GM18858 (cell line): Measurements from ENCODE around the gene SLC25A10.

Experiments
- ATAC-seq: cut with Tn5 transposase; IDR thresholded peaks from one replicate; pipeline ENCODE4 v1.9.1; 2021; ENCODE audit not compliant: unreplicated experiment

SLC25A10 gene

GRCh38 chr17:81686614-81687013 is 25.5 kb upstream of the SLC25A10 start:
- no peak for ATAC-seq

DNA sequence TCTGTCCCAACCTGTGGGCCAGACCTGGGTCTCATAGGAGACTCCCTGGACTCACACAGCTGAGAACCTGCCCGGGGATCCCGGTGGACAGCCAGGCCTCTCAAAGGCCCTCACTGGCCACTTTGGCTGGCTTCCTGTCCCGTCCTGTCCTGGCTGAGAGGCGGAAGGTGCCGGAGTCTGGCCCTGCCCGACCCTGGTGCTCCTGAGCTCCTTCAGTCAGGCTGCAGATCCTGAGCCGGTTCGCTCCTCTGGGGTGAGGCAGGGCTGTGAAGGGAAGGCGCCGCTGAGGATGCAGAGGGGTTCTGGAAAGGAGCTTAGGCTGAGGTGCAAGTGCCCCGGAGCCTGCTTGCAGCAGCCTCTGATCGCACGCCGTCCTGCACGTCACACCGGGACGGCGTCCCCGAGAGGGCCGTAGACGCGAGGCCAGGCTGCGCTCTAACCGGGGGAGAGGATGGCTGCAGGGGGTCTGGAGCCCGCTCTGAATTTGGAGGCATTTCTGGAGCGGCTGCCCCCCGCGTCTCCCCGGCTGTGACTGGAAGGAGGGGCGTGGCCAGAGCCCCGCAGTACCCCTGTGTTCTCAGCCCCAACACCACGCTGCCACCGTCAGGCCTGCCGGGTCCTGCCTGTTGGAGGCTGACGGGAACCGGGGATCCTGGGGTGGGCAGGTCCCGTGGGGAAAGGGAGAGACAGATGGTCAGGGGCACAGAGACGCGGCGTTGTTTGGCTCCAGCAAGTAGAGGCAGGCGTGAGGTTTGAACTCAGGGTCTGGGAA is 24.1 kb upstream of the SLC25A10 start:
- ATAC-seq: no peak

DNA sequence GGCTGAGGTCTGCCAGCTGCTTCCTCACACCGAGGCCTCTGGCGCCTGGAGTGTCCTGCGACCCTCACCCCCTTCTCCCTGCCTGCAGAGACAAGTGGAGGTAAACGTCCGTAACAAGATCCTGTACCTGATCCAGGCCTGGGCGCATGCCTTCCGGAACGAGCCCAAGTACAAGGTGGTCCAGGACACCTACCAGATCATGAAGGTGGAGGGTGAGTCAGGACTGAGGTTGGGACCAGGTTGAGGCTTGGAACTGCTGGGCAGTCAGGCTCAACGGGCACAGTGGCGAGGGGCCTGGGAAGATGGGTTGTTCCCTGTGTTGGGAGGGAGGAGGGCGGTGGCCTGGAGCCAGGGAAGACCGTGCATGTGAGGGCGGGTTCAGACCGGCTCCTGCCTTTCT is 23.5 kb upstream of the SLC25A10 start:
- no peak for ATAC-seq

- no peak for ATAC-seq
Measured at GRCh38 chr17:81690066-81690465, 22.0 kb upstream of the SLC25A10 start.

DNA sequence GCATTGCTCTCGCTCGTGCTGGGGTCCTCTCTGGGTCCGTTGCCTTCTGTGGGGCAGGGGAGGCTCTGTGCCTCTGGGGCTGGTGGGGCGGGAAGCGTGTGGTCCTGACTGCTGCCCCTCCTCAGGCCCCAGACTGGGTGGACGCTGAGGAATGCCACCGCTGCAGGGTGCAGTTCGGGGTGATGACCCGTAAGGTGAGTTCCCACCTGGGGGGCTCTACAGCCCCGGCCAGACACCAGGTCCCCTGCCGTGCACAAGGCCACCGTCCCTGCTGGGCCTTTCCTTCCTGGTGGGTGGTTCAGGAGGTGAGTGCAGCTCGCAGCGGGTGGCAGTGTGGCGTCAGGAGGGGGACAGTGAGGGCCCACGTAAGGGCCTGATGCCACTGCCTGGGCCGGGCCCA is 21.5 kb upstream of the SLC25A10 start:
- ATAC-seq: no peak

DNA sequence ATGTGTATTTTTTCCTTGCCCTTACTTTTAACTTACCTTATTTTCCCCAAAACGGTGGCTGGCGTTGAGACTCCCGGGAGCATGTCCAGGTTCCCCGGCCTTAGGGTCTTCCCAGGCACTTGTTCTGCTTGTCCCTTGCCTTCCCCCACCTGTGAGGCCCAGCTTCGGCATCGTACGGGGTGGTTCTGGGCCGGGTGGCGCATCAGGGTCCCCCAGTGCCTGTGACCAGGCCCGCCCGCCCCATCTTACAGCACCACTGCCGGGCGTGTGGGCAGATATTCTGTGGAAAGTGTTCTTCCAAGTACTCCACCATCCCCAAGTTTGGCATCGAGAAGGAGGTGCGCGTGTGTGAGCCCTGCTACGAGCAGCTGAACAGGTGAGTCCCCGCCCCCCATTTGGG is 20.9 kb upstream of the SLC25A10 start:
- ATAC-seq: no peak

DNA sequence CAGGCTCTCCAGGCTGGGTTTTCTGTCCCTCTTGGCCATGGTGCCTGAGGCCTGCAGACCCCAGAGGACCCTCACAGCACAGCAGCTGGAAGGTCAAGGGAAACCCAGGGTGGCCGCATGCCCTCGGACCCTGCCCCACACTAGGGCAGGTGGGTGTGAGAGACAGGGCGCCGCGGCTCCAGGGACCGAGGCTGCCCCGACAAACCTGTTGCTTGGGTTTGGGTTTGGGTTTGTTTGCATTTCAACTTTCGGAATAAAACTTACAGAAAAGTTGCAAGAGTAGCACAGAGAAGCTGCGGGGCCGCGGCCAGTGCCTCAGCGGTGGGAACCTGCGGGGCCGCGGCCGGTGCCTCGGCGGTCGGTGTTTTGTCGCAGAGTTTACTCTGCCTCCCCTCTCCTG is 20.5 kb upstream of the SLC25A10 start:
- ATAC-seq: no peak

DNA sequence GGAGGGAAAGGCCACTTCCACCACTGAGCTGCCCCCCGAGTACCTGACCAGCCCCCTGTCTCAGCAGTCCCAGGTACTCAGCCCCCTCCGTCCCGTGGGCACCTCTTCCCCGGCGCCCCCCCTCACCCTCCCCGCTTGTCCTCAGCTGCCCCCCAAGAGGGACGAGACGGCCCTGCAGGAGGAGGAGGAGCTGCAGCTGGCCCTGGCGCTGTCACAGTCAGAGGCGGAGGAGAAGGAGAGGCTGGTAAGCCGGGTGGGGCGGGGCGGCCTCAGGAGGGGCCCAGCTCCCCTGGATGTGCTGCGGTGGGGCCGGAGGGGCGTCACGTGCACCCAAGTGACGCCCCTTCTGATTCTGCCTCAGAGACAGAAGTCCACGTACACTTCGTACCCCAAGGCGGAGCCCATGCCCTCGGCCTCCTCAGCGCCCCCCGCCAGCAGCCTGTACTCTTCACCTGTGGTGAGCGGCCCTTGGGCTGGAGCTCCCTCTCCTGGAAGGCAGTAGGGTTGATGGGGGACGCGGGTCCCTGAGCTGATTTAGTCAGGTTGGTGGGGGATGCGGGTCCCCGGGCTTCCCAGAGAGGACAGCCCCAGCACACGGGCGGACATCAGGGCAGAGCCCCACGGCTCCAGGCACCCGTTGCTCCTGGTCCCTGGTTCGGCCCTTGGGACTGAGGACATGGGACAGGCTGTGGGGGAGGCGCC is 18.4 kb upstream of the SLC25A10 start:
- ATAC-seq: no peak

- ATAC-seq: no peak
Measured at GRCh38 chr17:81694810-81695209, 17.3 kb upstream of the SLC25A10 start.

- no peak for ATAC-seq
Measured at GRCh38 chr17:81695211-81695610, 16.9 kb upstream of the SLC25A10 start.

- no peak for ATAC-seq
Measured at GRCh38 chr17:81695801-81696200, 16.3 kb upstream of the SLC25A10 start.

DNA sequence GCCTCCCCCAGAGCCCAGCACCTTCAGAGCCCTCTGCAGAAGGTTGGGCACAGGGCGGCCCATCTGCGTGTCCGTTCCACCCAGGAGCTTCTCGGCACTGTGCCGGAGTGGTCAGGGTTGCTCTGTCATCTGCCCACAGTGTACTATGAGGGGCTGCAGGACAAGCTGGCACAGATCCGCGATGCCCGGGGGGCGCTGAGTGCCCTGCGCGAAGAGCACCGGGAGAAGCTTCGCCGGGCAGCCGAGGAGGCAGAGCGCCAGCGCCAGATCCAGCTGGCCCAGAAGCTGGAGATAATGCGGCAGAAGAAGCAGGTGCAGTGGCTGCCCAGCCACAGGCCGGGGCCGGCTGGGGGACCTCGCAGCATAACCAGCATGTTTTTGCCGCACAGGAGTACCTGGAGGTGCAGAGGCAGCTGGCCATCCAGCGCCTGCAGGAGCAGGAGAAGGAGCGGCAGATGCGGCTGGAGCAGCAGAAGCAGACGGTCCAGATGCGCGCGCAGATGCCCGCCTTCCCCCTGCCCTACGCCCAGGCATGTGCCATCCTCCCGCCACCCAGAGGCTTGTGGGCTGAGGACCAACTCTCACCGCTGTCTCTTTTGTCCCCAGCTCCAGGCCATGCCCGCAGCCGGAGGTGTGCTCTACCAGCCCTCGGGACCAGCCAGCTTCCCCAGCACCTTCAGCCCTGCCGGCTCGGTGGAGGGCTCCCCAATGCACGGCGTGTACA is 15.7 kb upstream of the SLC25A10 start:
- ATAC-seq: no peak

DNA sequence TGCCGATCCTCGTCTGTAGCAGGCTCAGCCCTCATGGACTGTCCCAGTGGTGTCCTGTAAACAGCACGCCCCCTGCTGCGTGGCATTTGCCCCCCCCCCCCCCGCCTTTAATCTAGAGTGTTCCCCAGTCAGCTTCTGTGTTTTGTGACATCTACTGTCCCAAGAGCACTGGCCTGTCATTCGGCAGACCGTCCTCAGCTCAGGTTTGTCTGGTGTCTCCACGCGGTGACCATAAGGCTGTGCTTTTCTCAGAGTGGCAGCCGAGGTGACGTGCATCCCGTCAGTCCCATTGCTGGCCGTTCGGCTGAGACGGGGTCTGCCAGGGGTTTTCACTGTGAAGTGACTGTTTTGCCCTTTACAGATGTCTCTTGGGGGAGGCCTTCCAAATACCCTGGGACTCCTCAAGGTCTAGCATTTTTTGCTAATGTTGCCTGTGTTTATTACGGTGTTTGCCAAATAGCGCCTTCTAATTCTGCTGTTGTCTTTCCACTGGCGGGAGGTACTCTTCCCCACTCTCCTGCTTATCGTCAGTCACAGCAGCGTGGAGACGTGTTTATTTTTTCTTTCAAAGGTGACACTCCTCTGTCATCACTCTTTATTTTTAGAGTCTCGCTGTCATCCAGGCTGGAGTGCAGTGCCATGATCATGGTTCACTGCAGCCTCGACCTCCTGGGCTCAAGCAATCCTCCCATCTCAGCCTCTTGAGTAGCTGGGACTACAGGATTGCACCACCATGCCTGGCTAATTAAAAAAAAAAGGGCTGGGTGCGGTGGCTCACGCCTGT is 14.6 kb upstream of the SLC25A10 start:
- no peak for ATAC-seq

DNA sequence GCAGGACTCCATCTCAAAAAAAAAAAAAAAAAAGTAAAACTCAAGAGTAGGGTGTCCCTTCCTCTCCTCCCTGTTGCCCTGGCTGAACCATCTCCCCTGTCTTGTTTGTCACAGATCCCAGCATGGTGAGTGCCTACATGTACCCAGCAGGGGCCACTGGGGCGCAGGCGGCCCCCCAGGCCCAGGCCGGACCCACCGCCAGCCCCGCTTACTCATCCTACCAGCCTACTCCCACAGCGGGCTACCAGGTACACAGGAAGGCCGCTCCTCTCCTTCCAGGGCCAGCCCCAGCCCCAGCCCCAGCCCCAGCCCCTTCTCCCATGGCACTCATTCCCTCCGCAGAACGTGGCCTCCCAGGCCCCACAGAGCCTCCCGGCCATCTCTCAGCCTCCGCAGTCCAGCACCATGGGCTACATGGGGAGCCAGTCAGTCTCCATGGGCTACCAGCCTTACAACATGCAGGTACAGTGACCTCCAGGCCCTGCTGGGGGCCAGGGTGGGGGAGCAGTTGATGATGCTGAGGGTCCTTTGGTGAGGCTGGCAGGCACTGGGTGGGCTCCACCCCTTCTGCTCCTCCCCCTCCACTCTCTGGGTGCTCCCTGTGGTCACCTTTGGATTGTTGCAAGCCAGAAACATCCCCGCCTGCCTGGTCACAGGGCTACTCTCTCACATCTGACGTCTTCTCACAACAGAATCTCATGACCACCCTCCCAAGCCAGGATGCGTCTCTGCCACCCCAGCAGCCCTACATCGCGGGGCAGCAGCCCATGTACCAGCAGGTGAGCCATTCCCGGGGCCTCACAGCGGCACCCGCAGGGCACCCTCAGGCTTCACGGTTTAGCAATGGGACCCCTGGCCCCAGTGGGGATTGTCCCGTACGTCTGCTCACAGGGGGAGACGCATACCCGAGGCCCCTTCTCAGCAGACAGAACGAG is 11.5 kb upstream of the SLC25A10 start:
- ATAC-seq: no peak

GRCh38 chr17:81701288-81702071 is 10.6 kb upstream of the SLC25A10 start:
- no peak for ATAC-seq

DNA sequence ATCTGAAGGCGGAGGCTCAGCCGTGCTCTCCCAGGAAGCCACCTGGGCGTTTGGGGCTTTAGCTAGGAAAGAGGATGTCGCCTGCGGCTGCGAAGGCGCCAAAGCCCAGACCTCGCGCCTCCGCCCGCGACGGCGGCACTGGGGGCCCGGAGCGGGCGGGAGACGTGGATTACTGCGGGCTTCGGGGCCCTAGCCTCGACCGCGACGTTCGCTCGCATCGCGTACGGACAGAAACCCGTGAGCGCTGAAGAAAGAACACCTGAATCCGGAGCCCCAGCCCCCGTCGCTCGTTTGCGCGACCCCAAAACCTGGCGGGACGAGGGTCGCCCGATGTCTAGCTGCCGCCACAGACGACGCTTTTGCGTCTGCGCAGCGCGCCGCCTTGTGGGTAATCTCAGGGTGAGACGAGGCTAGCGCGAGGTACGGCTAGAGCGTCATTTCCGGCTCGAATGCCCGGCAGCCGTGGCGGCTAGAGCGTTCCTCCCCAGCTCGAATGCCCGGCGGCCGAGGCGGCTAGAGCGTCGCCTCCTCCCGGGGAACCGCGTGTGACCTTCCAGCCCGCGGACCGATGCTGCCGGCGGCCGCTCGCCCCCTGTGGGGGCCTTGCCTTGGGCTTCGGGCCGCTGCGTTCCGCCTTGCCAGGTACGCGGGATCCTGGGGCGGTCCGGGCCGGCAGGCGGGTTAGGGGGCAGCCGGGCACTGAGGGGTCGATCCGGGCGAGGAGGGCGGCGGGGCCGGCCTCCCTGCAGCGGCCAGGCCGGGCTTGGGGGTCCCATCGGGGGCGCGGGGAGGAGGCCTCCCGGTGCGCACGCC is 8.9 kb upstream of the SLC25A10 start, which contains the start of gene MRPL12:
Gene MRPL12 (plus strand): TSS at position 434 of the 813 bp plus-strand sequence. CDS start 135 bp downstream, at position 569.
- peak; percentile 57 for ATAC-seq

- ATAC-seq: no peak
Measured at GRCh38 chr17:81703747-81704654, 8.1 kb upstream of the SLC25A10 start.
